ENCODE results near the gene VSTM2A.

DNA sequence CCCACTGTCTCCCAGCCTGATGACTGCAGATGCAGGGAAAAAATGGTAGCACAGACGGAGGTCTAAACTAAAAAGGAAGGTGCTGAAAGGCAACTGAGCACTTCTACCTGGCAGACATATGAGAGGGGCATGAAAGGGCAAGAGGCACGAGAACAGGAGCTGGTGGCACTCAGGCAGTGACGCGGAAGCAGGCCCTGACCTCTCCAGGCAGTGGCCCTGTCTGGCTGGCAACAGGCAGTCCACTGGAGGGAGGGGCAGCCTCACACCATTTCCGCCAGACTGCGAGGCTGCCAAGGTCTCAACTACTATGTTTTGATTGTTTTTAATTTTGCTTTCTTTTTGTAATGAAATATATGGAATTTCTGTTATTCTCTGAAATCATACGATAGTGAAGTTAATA lies 23.3 kb downstream of the VSTM2A start:
- TF ChIP-seq, protein P1, sequence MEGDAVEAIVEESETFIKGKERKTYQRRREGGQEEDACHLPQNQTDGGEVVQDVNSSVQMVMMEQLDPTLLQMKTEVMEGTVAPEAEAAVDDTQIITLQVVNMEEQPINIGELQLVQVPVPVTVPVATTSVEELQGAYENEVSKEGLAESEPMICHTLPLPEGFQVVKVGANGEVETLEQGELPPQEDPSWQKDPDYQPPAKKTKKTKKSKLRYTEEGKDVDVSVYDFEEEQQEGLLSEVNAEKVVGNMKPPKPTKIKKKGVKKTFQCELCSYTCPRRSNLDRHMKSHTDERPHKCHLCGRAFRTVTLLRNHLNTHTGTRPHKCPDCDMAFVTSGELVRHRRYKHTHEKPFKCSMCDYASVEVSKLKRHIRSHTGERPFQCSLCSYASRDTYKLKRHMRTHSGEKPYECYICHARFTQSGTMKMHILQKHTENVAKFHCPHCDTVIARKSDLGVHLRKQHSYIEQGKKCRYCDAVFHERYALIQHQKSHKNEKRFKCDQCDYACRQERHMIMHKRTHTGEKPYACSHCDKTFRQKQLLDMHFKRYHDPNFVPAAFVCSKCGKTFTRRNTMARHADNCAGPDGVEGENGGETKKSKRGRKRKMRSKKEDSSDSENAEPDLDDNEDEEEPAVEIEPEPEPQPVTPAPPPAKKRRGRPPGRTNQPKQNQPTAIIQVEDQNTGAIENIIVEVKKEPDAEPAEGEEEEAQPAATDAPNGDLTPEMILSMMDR (IDR thresholded peaks at IDR 0.05; ENCODE audit: low read depth, low read length, poor library complexity, severe bottlenecking) = no peak
- no peak for TF ChIP-seq EZH2phosphoT487 (IDR thresholded peaks at IDR 0.05; ENCODE audit: borderline replicate concordance, low read length)
